BJ (cell line): ENCODE measurements around the gene GLG1. TPM values are rescaled to one million over a fixed set of nuclear protein-coding genes. Genes with fewer than 3 reads are reported as not detected.

Source experiments
- CTCF ChIA-PET: fragments of 350-600 bp; formaldehyde crosslinking; extraction: SDS; loops from one replicate; lab custom pipeline; 2021; ENCODE audit warnings: antibody characterized with exemption, inconsistent platforms; lab: Yijun Ruan, JAX
- POLR2A ChIA-PET: fragments of 300-600 bp; sonication (Branson Sonifier 250); formaldehyde crosslinking; extraction: SDS; loops from one replicate; lab custom pipeline; 2021; ENCODE audit warnings: antibody characterized with exemption; lab: Charles Lee
- DNase-seq: peaks from one replicate; pipeline ENCODE4 v3.0.0-alpha.2; 2011; ENCODE audit warnings: low read depth
- H3K27me3 ChIP-seq: 2 replicates; pipeline ENCODE4 v1.6.0; 2011; ENCODE audit warnings: low read length; ENCODE audit not compliant: control insufficient read depth, insufficient read depth
- H3K36me3 ChIP-seq: 2 replicates; pipeline ENCODE4 v1.5.1; 2011; ENCODE audit warnings: low read length; ENCODE audit not compliant: control insufficient read depth, insufficient read depth
- H3K4me3 ChIP-seq: 2 replicates; pipeline ENCODE4 v1.5.1; 2011; ENCODE audit warnings: low read depth, mild to moderate bottlenecking, control low read depth, low read length
- CTCF ChIP-seq: IDR thresholded peaks from 2 replicates; pipeline ENCODE4 v1.5.1; 2011; ENCODE audit warnings: low read depth, mild to moderate bottlenecking, control low read depth, inconsistent platforms, low read length, moderate library complexity; ENCODE audit not compliant: insufficient read depth
- polyA plus RNA-seq: library from polyadenylated mRNA; depleted of rRNA; stranded (reverse); fragments of >200 nt; gene quantifications from 2 replicates; pipeline ENCODE4 v1.2.3, GENCODE V29; 2011

The GLG1 gene
- polyA plus RNA-seq, 1 experiment, result 88.6 TPM

GRCh38 chr16:74499114-74499513, 107.8 kb downstream of the GLG1 start:
- DNase-seq, result no peak
- no peaks in the 10 kb centered on the region; the same call in 1 of the 2 replicates for H3K36me3 ChIP-seq
- no peak for TF ChIP-seq CTCF
- no peak overlapping the region for H3K4me3 ChIP-seq
- ChIA-PET POLR2A (no interaction called here), CTCF (no interaction called here)
- H3K27me3 ChIP-seq, result no peaks in the 10 kb centered on the region

GRCh38 chr16:74497761-74498160, 109.2 kb downstream of the GLG1 start:
- TF ChIP-seq CTCF, result no peak
- H3K36me3 ChIP-seq, result no peaks in the 10 kb centered on the region; the same call in 1 of the 2 replicates
- ChIA-PET CTCF (no interaction called here), POLR2A (no interaction called here)
- DNase-seq, result no peak
- H3K27me3 ChIP-seq, result no peaks in the 10 kb centered on the region
- H3K4me3 ChIP-seq, result no peak overlapping the region

GRCh38 chr16:74496054-74496453, 110.9 kb downstream of the GLG1 start:
- CTCF ChIA-PET, result interaction anchor here (1.3 kb wide), 1 partner anchor 127 kb away, joined by 3 read pairs; no protein-coding TSS in a partner anchor

GRCh38 chr16:74492976-74493375, 113.9 kb downstream of the GLG1 start:
- POLR2A ChIA-PET, result no interaction called here
- DNase-seq, result no peak
- CTCF ChIA-PET, result no interaction called here

More at GRCh38 chr16:74496054-74496453, 110.9 kb downstream of the GLG1 start:
- POLR2A ChIA-PET, result no interaction called here
- H3K36me3 ChIP-seq, result no peaks in the 10 kb centered on the region
- H3K4me3 ChIP-seq, result no peak overlapping the region
- H3K27me3 ChIP-seq, result no peaks in the 10 kb centered on the region
- DNase-seq, result no peak
- no peak for TF ChIP-seq CTCF

More at GRCh38 chr16:74492976-74493375, 113.9 kb downstream of the GLG1 start:
- H3K36me3 ChIP-seq, result peaks cover 3% of the 10 kb centered on the region
- TF ChIP-seq CTCF, result no peak
- H3K27me3 ChIP-seq, result no peaks in the 10 kb centered on the region
- H3K4me3 ChIP-seq, result no peak overlapping the region
